Stomach (tissue), 9 donors: ENCODE data around the gene MYL2. TPM values are rescaled to one million over a fixed set of nuclear protein-coding genes. Genes with fewer than 3 reads are reported as not detected.

Experiments
- DNase-seq, 2 donors: peaks; one replicate each; pipeline versions ENCODE4 v3.0.0 to v3.0.0-alpha.2; 2013 to 2019
- H3K27ac ChIP-seq, 5 donors: fragments of 200-600 bp in 4 of 5; sonication (generic) in 4 of 5; one replicate each; pipeline ENCODE4 v1.5.1; 2013 to 2019; ENCODE audit warnings: mild to moderate bottlenecking in 1 of 5, moderate library complexity in 1 of 5
- H3K27me3 ChIP-seq, 3 donors: fragments of 200-600 bp; sonication (generic); one replicate each; pipeline ENCODE4 v1.5.1; 2017 to 2019; ENCODE audit warnings: mixed run types in 1 of 3
- H3K36me3 ChIP-seq, 4 donors: fragments of 200-600 bp; sonication (generic); 1 replicate in 3 of 4; 2 replicates in 1 of 4; pipeline ENCODE4 v1.5.1; 2016 to 2019
- H3K4me1 ChIP-seq, 4 donors: fragments of 200-600 bp; sonication (generic); one replicate each; pipeline ENCODE4 v1.5.1; 2016 to 2019
- H3K4me3 ChIP-seq, 4 donors: fragments of 200-600 bp; sonication (generic) in 3 of 4; one replicate each; pipeline ENCODE4 v1.5.1; 2016 to 2019; ENCODE audit warnings: mild to moderate bottlenecking in 1 of 4
- H3K9me3 ChIP-seq, 4 donors: fragments of 200-600 bp; sonication (generic); one replicate each; pipeline ENCODE4 v1.5.1; 2016 to 2019
- EP300 ChIP-seq: sonication (generic); formaldehyde crosslinking; IDR thresholded peaks from one replicate; pipeline ENCODE4 v1.6.1; 2017; ENCODE audit warnings: antibody characterized with exemption
- POLR2A ChIP-seq, 4 donors: fragments of 450-650 bp; IDR thresholded peaks; one replicate each; pipeline ENCODE4 v1.6.1; 2016; ENCODE audit warnings: antibody characterized with exemption in 4 of 4, control low read depth in 2 of 4, mild to moderate bottlenecking in 1 of 4, moderate library complexity in 1 of 4
- POLR2AphosphoS5 ChIP-seq, 3 donors: sonication (generic); formaldehyde crosslinking; IDR thresholded peaks; one replicate each; pipeline ENCODE4 v1.6.1; 2016; ENCODE audit warnings: antibody characterized with exemption in 3 of 3
- WGBS, 5 donors: extraction: QIAGEN DNeasy Blood & Tissue Kit in 3 of 5; methylation state at CpG; one replicate each; pipeline versions ENCODE4 v1.1.5 to v1.1.7; 2013 to 2018; 5-methylcytosine and 5-hydroxymethylcytosine counted together
- intact Hi-C: fragments of 100-400 bp; cut with DNase I; formaldehyde crosslinking; loops from one replicate; pipeline ENCODE4 v1.15.1; 2023; ENCODE audit warnings: low total_unique reads
- polyA plus RNA-seq, 3 donors: library from polyadenylated mRNA; stranded (reverse); fragments of 200-250 nt; gene quantifications; one replicate each; pipeline ENCODE4 v1.2.3, GENCODE V29; 2013
- total RNA-seq, 5 donors: library from RNA; depleted of rRNA; stranded (reverse); fragments of >200 nt; gene quantifications; one replicate each; pipeline versions ENCODE4 v1.1.0 to v1.2.3, GENCODE V29; 2014 to 2016
- TF ChIP-seq, protein P1 (sequence below), 7 experiments: fragments of 450-650 bp in 4 of 7; fragments of 200-600 bp in 3 of 7; sonication (generic) in 3 of 7; IDR thresholded peaks; one replicate each; pipeline ENCODE4 v1.5.1; 2016 to 2019; ENCODE audit warnings: antibody characterized with exemption in 7 of 7, control low read depth in 2 of 7, mild to moderate bottlenecking in 1 of 7
- donor health status: healthy with polysubstance abuse.
- donor health status: Bipolar disorder and iron deficiency.
- donor health status: healthy.

Gene MYL2
- total and polyA plus RNA-seq, 8 donors: 1.1 to 38.0 (median 5.1) TPM; not detected in 4

DNA sequence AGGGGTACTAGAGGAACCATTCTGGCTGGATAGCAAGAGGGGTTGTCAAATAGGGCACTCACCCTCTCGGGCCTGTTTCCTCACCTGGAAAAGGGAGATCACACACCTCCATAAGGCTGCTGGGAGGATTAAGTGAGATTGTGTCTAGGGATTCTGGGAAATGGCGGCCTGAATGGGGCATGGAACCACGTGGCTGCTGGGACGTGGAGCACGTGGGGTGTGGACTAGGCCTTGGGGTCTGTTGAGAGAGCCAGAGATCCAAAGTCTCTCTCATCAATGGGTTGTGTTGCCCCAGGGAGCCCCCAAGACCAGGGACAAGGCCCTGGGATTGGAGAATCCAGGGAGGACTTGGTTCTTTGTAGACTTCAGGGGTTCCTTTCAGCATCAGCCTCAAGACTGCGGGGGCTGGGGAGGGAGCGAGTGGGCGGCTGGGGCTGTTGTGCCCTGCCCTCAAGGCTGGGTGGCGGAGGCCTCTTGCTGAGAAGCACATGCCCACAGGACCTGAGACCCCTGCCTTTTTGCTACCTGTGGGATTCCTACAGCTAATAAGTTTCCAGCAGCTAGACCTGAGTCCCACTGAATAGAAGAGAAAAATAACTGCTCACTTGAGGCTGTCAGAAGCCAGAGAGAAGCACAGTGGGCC is 3.4 kb upstream of the MYL2 start:
- Histone ChIP-seq H3K4me3 (no peak overlapping the region), H3K36me3 (no peaks in the 10 kb centered on the region), H3K27me3 (peaks cover 0 to 62% (median 13%) of the 10 kb centered on the region in 3 donors), H3K9me3 (no peaks in the 10 kb centered on the region), H3K4me1 (no peaks in the 10 kb centered on the region), H3K27ac (no peak overlapping the region)
- intact Hi-C loops: no loop called here
- 86 to 96% (median 91%) methylated on average over 9 of the region's 9 CpGs for WGBS, 5 donors
- DNase-seq: no peak
- TF ChIP-seq POLR2A (IDR thresholded peaks at IDR 0.05): no peak
- TF ChIP-seq, protein P1, sequence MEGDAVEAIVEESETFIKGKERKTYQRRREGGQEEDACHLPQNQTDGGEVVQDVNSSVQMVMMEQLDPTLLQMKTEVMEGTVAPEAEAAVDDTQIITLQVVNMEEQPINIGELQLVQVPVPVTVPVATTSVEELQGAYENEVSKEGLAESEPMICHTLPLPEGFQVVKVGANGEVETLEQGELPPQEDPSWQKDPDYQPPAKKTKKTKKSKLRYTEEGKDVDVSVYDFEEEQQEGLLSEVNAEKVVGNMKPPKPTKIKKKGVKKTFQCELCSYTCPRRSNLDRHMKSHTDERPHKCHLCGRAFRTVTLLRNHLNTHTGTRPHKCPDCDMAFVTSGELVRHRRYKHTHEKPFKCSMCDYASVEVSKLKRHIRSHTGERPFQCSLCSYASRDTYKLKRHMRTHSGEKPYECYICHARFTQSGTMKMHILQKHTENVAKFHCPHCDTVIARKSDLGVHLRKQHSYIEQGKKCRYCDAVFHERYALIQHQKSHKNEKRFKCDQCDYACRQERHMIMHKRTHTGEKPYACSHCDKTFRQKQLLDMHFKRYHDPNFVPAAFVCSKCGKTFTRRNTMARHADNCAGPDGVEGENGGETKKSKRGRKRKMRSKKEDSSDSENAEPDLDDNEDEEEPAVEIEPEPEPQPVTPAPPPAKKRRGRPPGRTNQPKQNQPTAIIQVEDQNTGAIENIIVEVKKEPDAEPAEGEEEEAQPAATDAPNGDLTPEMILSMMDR (IDR thresholded peaks at IDR 0.05): no peak
- no peak for TF ChIP-seq EP300
- TF ChIP-seq POLR2AphosphoS5 (IDR thresholded peaks at IDR 0.05): no peak

DNA sequence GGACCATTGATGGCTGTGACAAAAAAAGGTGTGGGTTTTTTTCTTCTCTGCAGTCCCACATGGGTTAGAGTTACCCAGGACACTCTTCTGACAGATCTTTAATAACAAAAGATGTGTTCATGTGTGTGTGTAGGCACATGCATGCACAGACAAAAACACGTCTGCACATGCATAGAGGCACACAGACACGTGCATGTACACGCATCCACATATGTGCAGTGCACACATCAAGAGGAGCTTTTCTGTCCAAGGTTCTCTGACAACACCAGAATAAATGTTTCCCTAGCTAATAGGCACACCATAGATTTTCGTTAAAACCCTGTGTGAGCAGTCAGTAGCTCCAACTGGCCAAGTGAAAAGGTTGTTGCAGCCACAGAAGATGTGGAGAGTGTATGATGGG is 2.8 kb upstream of the MYL2 start:
- Histone ChIP-seq H3K27ac (no peak overlapping the region), H3K36me3 (no peaks in the 10 kb centered on the region), H3K4me1 (no peaks in the 10 kb centered on the region), H3K4me3 (no peak overlapping the region), H3K9me3 (no peaks in the 10 kb centered on the region), H3K27me3 (peaks cover 0 to 56% (median 13%) of the 10 kb centered on the region in 3 donors)
- intact Hi-C loops: no loop called here
- 81 to 88% (median 85%) methylated on average over 4 of the region's 4 CpGs for WGBS, 5 donors
- no peak for TF ChIP-seq EP300
- no peak for TF ChIP-seq POLR2AphosphoS5 (IDR thresholded peaks at IDR 0.05)
- TF ChIP-seq, protein P1 (IDR thresholded peaks at IDR 0.05): no peak
- TF ChIP-seq POLR2A (IDR thresholded peaks at IDR 0.05): no peak
- DNase-seq: no peak

DNA sequence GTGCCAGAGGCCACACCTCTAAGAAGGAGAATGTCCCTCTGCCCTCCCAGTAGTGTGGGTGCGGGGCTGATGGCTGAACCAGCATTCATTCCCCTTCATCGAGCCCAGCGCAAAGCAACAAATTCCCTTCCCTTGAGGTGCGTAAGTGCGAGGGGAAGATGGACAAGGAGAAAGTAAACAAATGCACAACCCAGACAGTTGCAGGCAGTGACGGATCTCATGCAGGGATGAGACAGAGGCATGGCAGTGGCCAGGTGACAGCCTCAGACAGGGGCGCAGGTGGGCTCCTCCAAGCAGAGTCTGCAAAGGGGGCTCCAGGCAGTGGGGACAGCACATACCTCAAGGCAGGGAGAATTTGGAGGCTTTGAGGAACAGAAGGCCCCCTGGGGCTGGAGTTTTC is 2.3 kb upstream of the MYL2 start:
- H3K36me3 ChIP-seq: no peaks in the 10 kb centered on the region

DNA sequence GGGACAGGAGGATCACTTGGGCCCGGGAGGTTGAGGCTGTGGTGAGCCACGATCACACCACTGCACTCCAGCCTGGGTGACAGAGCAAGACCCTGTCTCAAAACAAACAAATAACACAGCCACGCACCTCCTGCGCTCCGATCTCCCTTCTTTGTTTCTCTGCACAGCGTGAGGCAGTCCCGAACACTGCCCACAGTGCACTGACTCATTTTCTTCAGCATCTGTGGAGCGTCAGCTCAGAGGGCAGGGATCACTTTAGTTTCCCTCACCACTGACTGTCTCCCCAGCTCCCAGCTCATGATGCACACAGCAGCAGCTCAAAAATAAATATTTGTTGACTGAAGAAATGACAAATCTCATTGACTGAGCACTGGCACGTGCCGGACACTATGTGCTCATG is 883 bp upstream of the MYL2 start:
- H3K4me3 ChIP-seq: no peak overlapping the region
- intact Hi-C loops: no loop called here
- peaks cover 0 to 49% (median 13%) of the 10 kb centered on the region in 3 donors for H3K27me3 ChIP-seq
- H3K27ac ChIP-seq: no peak overlapping the region
- 59 to 72% (median 64%) methylated on average over 10 of the region's 10 CpGs for WGBS, 5 donors
- H3K36me3 ChIP-seq: no peaks in the 10 kb centered on the region
- H3K9me3 ChIP-seq: no peaks in the 10 kb centered on the region
- no peak for TF ChIP-seq POLR2AphosphoS5 (IDR thresholded peaks at IDR 0.05)
- DNase-seq: no peak
- no peaks in the 10 kb centered on the region for H3K4me1 ChIP-seq

More for the DNA sequence above, 2.3 kb upstream of the MYL2 start:
- Histone ChIP-seq H3K4me3 (no peak overlapping the region), H3K4me1 (no peaks in the 10 kb centered on the region), H3K9me3 (no peaks in the 10 kb centered on the region), H3K27me3 (peaks cover 0 to 51% (median 13%) of the 10 kb centered on the region in 3 donors), H3K27ac (no peak overlapping the region)
- no peak for DNase-seq
- intact Hi-C loops: no loop called here
- TF ChIP-seq POLR2A (IDR thresholded peaks at IDR 0.05): no peak
- TF ChIP-seq POLR2AphosphoS5 (IDR thresholded peaks at IDR 0.05): no peak
- TF ChIP-seq EP300: no peak
- TF ChIP-seq, protein P1 (IDR thresholded peaks at IDR 0.05): no peak
- 52 to 73% (median 57%) methylated on average over 7 of the region's 7 CpGs for WGBS, 5 donors

DNA sequence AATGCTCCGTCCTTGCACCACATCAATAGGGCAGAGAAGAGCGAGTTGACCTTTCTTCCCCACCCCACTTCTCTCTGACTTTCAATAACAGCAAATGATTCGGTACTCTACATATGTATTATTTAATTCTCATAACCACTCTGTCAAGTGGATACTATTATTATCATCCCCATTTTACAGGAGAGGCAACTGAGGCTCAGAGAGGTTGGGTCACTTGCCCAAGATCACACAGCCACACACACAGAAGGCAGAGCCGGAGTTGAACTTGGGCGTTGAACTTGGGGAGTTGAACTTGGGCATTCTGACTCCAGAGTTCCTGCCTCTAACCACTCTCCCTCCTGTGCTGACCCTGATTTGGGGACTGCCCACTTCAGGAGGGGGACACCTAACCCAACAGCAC is 659 bp downstream of the MYL2 start:
- intact Hi-C loops: no loop called here
- H3K27ac ChIP-seq: no peak overlapping the region

More for the DNA sequence above, 659 bp downstream of the MYL2 start:
- H3K9me3 ChIP-seq: no peaks in the 10 kb centered on the region
- no peak overlapping the region for H3K4me3 ChIP-seq
- no peak for DNase-seq
- TF ChIP-seq POLR2A (IDR thresholded peaks at IDR 0.05) (no peak), POLR2AphosphoS5 (IDR thresholded peaks at IDR 0.05) (no peak), EP300 (no peak)
- TF ChIP-seq, protein P1 (IDR thresholded peaks at IDR 0.05): no peak
- H3K36me3 ChIP-seq: no peaks in the 10 kb centered on the region
- H3K27me3 ChIP-seq: peaks cover 0 to 38% (median 6%) of the 10 kb centered on the region in 3 donors
- H3K4me1 ChIP-seq: no peaks in the 10 kb centered on the region
- WGBS, 5 donors: 82 to 93% (median 88%) methylated on average over 5 of the region's 5 CpGs
